Liver (tissue), 3 donors: ENCODE data around the gene MALAT1.

ENCODE experiments used
- FOXA2 ChIP-seq: IDR thresholded peaks from 2 replicates; pipeline ENCODE4 v1.6.1; 2016; ENCODE audit warnings: antibody characterized with exemption
- HNF4G ChIP-seq: IDR thresholded peaks from 2 replicates; pipeline ENCODE4 v1.6.1; 2016; ENCODE audit warnings: antibody characterized with exemption
- JUND ChIP-seq, 2 donors: IDR thresholded peaks; 2 replicates each; pipeline ENCODE4 v1.6.1; 2016; ENCODE audit warnings: antibody characterized with exemption in 2 of 2
- MAX ChIP-seq: IDR thresholded peaks from 2 replicates; pipeline ENCODE4 v1.6.1; 2016; ENCODE audit warnings: antibody characterized with exemption
- RAD21 ChIP-seq, 2 donors: IDR thresholded peaks; 2 replicates each; pipeline ENCODE4 v1.6.1; 2016; ENCODE audit warnings: antibody characterized with exemption in 2 of 2, mild to moderate bottlenecking in 2 of 2
- TAF1 ChIP-seq: conservative IDR thresholded peaks from 2 replicates; pipeline ENCODE4 v1.6.1; 2016; ENCODE audit warnings: antibody characterized with exemption, mild to moderate bottlenecking
- YY1 ChIP-seq: IDR thresholded peaks from 2 replicates; pipeline ENCODE4 v1.6.1; 2016; ENCODE audit warnings: antibody characterized with exemption, mild to moderate bottlenecking
- TF ChIP-seq, protein P1 (sequence below): fragments of 150-350 bp; IDR thresholded peaks from 2 replicates; pipeline ENCODE4 v1.5.1; 2017; ENCODE audit warnings: improper control_type of control experiment, low read depth, low read length; ENCODE audit not compliant: missing input control
- TF ChIP-seq, protein P2 (sequence below): IDR thresholded peaks from 2 replicates; pipeline ENCODE4 v1.6.1; 2016; ENCODE audit warnings: antibody characterized with exemption
- donor health status: healthy.
- donor health status: healthy.

DNA sequence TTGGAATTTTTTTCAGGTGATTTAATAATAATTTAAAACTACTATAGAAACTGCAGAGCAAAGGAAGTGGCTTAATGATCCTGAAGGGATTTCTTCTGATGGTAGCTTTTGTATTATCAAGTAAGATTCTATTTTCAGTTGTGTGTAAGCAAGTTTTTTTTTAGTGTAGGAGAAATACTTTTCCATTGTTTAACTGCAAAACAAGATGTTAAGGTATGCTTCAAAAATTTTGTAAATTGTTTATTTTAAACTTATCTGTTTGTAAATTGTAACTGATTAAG, 3.4 kb downstream of the MALAT1 start:
- no peak for TF ChIP-seq HNF4G
- TF ChIP-seq, protein P1, sequence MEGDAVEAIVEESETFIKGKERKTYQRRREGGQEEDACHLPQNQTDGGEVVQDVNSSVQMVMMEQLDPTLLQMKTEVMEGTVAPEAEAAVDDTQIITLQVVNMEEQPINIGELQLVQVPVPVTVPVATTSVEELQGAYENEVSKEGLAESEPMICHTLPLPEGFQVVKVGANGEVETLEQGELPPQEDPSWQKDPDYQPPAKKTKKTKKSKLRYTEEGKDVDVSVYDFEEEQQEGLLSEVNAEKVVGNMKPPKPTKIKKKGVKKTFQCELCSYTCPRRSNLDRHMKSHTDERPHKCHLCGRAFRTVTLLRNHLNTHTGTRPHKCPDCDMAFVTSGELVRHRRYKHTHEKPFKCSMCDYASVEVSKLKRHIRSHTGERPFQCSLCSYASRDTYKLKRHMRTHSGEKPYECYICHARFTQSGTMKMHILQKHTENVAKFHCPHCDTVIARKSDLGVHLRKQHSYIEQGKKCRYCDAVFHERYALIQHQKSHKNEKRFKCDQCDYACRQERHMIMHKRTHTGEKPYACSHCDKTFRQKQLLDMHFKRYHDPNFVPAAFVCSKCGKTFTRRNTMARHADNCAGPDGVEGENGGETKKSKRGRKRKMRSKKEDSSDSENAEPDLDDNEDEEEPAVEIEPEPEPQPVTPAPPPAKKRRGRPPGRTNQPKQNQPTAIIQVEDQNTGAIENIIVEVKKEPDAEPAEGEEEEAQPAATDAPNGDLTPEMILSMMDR: no peak
- TF ChIP-seq RAD21 (IDR thresholded peaks at IDR 0.05): no peak
- no peak for TF ChIP-seq MAX
- TF ChIP-seq TAF1: no peak
- no peak for TF ChIP-seq YY1
- TF ChIP-seq JUND (IDR thresholded peaks at IDR 0.05): no peak
- TF ChIP-seq FOXA2: no peak
- TF ChIP-seq, protein P2, sequence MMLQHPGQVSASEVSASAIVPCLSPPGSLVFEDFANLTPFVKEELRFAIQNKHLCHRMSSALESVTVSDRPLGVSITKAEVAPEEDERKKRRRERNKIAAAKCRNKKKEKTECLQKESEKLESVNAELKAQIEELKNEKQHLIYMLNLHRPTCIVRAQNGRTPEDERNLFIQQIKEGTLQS: no peak
